RWPE2 (cell line): ENCODE results near the gene ZEB2.

ENCODE experiments used
- ATAC-seq: fragments of 200-7000 bp; cut with Tn5 transposase; 3 replicates; pipeline ENCODE4 v1.9.1; 2021; ENCODE audit warnings: low read depth
- DNase-seq: peaks from one replicate; pipeline ENCODE4 v3.0.0-alpha.2; 2020; ENCODE audit warnings: low spot score
- H3K27ac ChIP-seq: fragments of 450-650 bp; 2 replicates; pipeline ENCODE4 v1.5.1; 2017; ENCODE audit warnings: mild to moderate bottlenecking; ENCODE audit not compliant: poor library complexity, severe bottlenecking
- H3K27me3 ChIP-seq: fragments of 250-450 bp; sonication (Bioruptor Pico); 2 replicates; pipeline ENCODE4 v1.5.1; 2021; ENCODE audit warnings: mild to moderate bottlenecking, moderate library complexity; ENCODE audit not compliant: insufficient read depth, poor library complexity, severe bottlenecking
- H3K36me3 ChIP-seq: fragments of 250-450 bp; sonication (Bioruptor Pico); 2 replicates; pipeline ENCODE4 v1.5.1; 2020; ENCODE audit warnings: low read depth, mild to moderate bottlenecking, moderate library complexity
- H3K4me1 ChIP-seq: fragments of 250-450 bp; sonication (Bioruptor Pico); 2 replicates; pipeline ENCODE4 v1.5.1; 2021; ENCODE audit warnings: mild to moderate bottlenecking, moderate library complexity; ENCODE audit not compliant: insufficient read depth, poor library complexity, severe bottlenecking
- H3K4me3 ChIP-seq: fragments of 250-450 bp; sonication (Bioruptor Pico); 2 replicates; pipeline ENCODE4 v1.5.1; 2021; ENCODE audit warnings: mild to moderate bottlenecking, moderate library complexity; ENCODE audit not compliant: severe bottlenecking
- H3K9me3 ChIP-seq: fragments of 250-450 bp; sonication (Bioruptor Pico); 2 replicates; pipeline ENCODE4 v1.5.1; 2021; ENCODE audit warnings: mild to moderate bottlenecking, moderate library complexity; ENCODE audit not compliant: severe bottlenecking
- CTCF ChIP-seq: fragments of 450-650 bp; IDR thresholded peaks from one replicate; pipeline ENCODE4 v1.5.1; 2017; ENCODE audit warnings: mild to moderate bottlenecking, moderate library complexity; ENCODE audit not compliant: poor library complexity, severe bottlenecking

Gene ZEB2

GRCh38 chr2:144404586-144405314 is 115.2 kb downstream of the ZEB2 start:
- Histone ChIP-seq H3K36me3 (no peaks in the 10 kb centered on the region), H3K27ac (no peak overlapping the region), H3K4me3 (no peak overlapping the region), H3K9me3 (no peaks in the 10 kb centered on the region), H3K27me3 (no peaks in the 10 kb centered on the region), H3K4me1 (no peaks in the 10 kb centered on the region)
- no peak for TF ChIP-seq CTCF
- DNase-seq (no peak), ATAC-seq (no peak)

GRCh38 chr2:144403933-144404332 is 116.0 kb downstream of the ZEB2 start:
- ATAC-seq (no peak), DNase-seq (no peak)
- Histone ChIP-seq H3K27ac (no peak overlapping the region), H3K36me3 (no peaks in the 10 kb centered on the region), H3K4me3 (no peak overlapping the region), H3K9me3 (no peaks in the 10 kb centered on the region), H3K27me3 (no peaks in the 10 kb centered on the region), H3K4me1 (no peaks in the 10 kb centered on the region)
- no peak for TF ChIP-seq CTCF

- no peak for TF ChIP-seq CTCF
- Histone ChIP-seq H3K36me3 (no peaks in the 10 kb centered on the region), H3K27ac (no peak overlapping the region), H3K4me1 (no peaks in the 10 kb centered on the region), H3K4me3 (no peak overlapping the region), H3K9me3 (no peaks in the 10 kb centered on the region), H3K27me3 (no peaks in the 10 kb centered on the region)
- DNase-seq, result no peak
- no peak for ATAC-seq
Measured at GRCh38 chr2:144402251-144402650, 117.7 kb downstream of the ZEB2 start.

- no peaks in the 10 kb centered on the region for H3K4me1 ChIP-seq
- H3K9me3 ChIP-seq, result no peaks in the 10 kb centered on the region
- no peaks in the 10 kb centered on the region for H3K36me3 ChIP-seq
- DNase-seq (no peak), ATAC-seq (no peak)
- no peak for TF ChIP-seq CTCF
- H3K27ac ChIP-seq, result no peak overlapping the region
- H3K27me3 ChIP-seq, result no peaks in the 10 kb centered on the region
- no peak overlapping the region for H3K4me3 ChIP-seq
Measured at GRCh38 chr2:144401036-144401435, 118.9 kb downstream of the ZEB2 start.

GRCh38 chr2:144396318-144396717 is 123.6 kb downstream of the ZEB2 start:
- no peaks in the 10 kb centered on the region for H3K27me3 ChIP-seq
- no peaks in the 10 kb centered on the region for H3K4me1 ChIP-seq
- no peak overlapping the region for H3K27ac ChIP-seq
- ATAC-seq, result no peak
- no peak for TF ChIP-seq CTCF
- H3K4me3 ChIP-seq, result no peak overlapping the region
- DNase-seq, result no peak
- H3K36me3 ChIP-seq, result no peaks in the 10 kb centered on the region
- no peaks in the 10 kb centered on the region for H3K9me3 ChIP-seq
